GM23338 (cell line): ENCODE results near the gene MEI1. TPM values are rescaled to one million over a fixed set of nuclear protein-coding genes. Genes with fewer than 3 reads are reported as not detected.

ENCODE experiments used
- ATAC-seq: fragments of 200-7000 bp; cut with Tn5 transposase; 3 replicates; pipeline ENCODE4 v1.9.1; 2020
- DNase-seq: peaks from one replicate; pipeline ENCODE4 v3.0.0-alpha.2; 2015; ENCODE audit warnings: low spot score
- H2AFZ ChIP-seq: fragments of 200-600 bp; sonication (generic); 2 replicates; pipeline ENCODE4 v1.8.0; 2016; ENCODE audit warnings: antibody characterized with exemption, mild to moderate bottlenecking, moderate library complexity
- H3F3A ChIP-seq: fragments of 200-600 bp; sonication (generic); replicated peaks from 2 replicates; pipeline ENCODE4 v1.8.0; 2017; ENCODE audit warnings: antibody characterized with exemption, mixed run types, low read depth
- H3K27ac ChIP-seq: fragments of 200-600 bp; sonication (generic); 2 replicates; pipeline ENCODE4 v1.6.1; 2016; ENCODE audit warnings: low read depth
- H3K27me3 ChIP-seq: fragments of 200-600 bp; sonication (generic); 2 replicates; pipeline ENCODE4 v1.8.0; 2016; ENCODE audit warnings: mild to moderate bottlenecking, mixed run types, moderate library complexity; ENCODE audit not compliant: insufficient read depth
- H3K36me3 ChIP-seq: fragments of 200-600 bp; sonication (generic); 2 replicates; pipeline ENCODE4 v1.8.0; 2016; ENCODE audit warnings: mild to moderate bottlenecking; ENCODE audit not compliant: insufficient read depth
- H3K4me1 ChIP-seq: fragments of 200-600 bp; sonication (generic); 2 replicates; pipeline ENCODE4 v1.8.0; 2016; ENCODE audit warnings: mild to moderate bottlenecking, moderate library complexity; ENCODE audit not compliant: insufficient read depth
- H3K4me2 ChIP-seq: fragments of 200-600 bp; sonication (generic); 2 replicates; pipeline ENCODE4 v1.7.1; 2017; ENCODE audit warnings: mixed run types
- H3K4me3 ChIP-seq: fragments of 200-600 bp; sonication (generic); 2 replicates; pipeline ENCODE4 v1.6.1; 2016; ENCODE audit warnings: mixed run types
- H3K79me2 ChIP-seq: fragments of 200-600 bp; sonication (generic); replicated peaks from 2 replicates; pipeline ENCODE4 v1.8.0; 2017; ENCODE audit warnings: mild to moderate bottlenecking; ENCODE audit not compliant: insufficient read depth
- H3K9me2 ChIP-seq: fragments of 200-600 bp; sonication (generic); 2 replicates; pipeline ENCODE4 v1.8.0; 2017; ENCODE audit not compliant: insufficient read depth
- H4K20me1 ChIP-seq: fragments of 200-600 bp; sonication (generic); replicated peaks from 2 replicates; pipeline ENCODE4 v1.8.0; 2017; ENCODE audit warnings: mild to moderate bottlenecking; ENCODE audit not compliant: insufficient read depth
- H3K27ac Mint-ChIP-seq: 2 replicates; pipeline ENCODE4 v1.8.0; 2020; ENCODE audit warnings: inconsistent platforms, mild to moderate bottlenecking, moderate library complexity, mixed read lengths
- H3K27me3 Mint-ChIP-seq: 3 replicates; pipeline ENCODE4 v1.8.0; 2022; ENCODE audit warnings: low read depth, mild to moderate bottlenecking, moderate library complexity, mixed read lengths, inconsistent platforms; ENCODE audit not compliant: insufficient read depth, poor library complexity
- H3K36me3 Mint-ChIP-seq: 3 replicates; pipeline ENCODE4 v1.8.0; 2021; ENCODE audit warnings: low read depth, mild to moderate bottlenecking, inconsistent platforms, moderate library complexity, mixed read lengths
- H3K4me1 Mint-ChIP-seq: 3 replicates; pipeline ENCODE4 v1.8.0; 2020; ENCODE audit warnings: mild to moderate bottlenecking, inconsistent platforms, mixed read lengths
- H3K4me3 Mint-ChIP-seq: 3 replicates; pipeline ENCODE4 v1.8.0; 2021; ENCODE audit warnings: moderate library complexity, mild to moderate bottlenecking, inconsistent platforms, mixed read lengths
- H3K9me3 Mint-ChIP-seq: 3 replicates; pipeline ENCODE4 v1.8.0; 2020; ENCODE audit warnings: moderate library complexity, mild to moderate bottlenecking, inconsistent platforms, mixed read lengths
- CREB1 ChIP-seq: fragments of 250-450 bp; sonication (Bioruptor Pico); IDR thresholded peaks from 2 replicates; pipeline ENCODE4 v1.5.0; 2020; ENCODE audit warnings: low read depth, mild to moderate bottlenecking, moderate library complexity
- CTCF ChIP-seq, 2 experiments: fragments of 200-600 bp in 1 of 2; sonication (generic) in 1 of 2; conservative IDR thresholded peaks; 2 replicates each; pipeline versions ENCODE4 v1.5.1 to v1.6.1; 2016 to 2017; ENCODE audit warnings: antibody characterized with exemption in 2 of 2, low read depth in 2 of 2, mild to moderate bottlenecking in 2 of 2, moderate library complexity in 1 of 2
- ETS1 ChIP-seq: IDR thresholded peaks from 2 replicates; pipeline ENCODE4 v1.6.1; 2016; ENCODE audit warnings: antibody characterized with exemption
- EZH2 ChIP-seq: fragments of 200-600 bp; sonication (generic); IDR thresholded peaks from one replicate; pipeline ENCODE4 v1.8.0; 2017; ENCODE audit warnings: antibody characterized with exemption, mild to moderate bottlenecking, low read depth; ENCODE audit not compliant: unreplicated experiment
- EZH2phosphoT487 ChIP-seq: fragments of 200-600 bp; sonication (generic); IDR thresholded peaks from one replicate; pipeline ENCODE4 v1.8.1; 2018; ENCODE audit warnings: antibody characterized with exemption; ENCODE audit not compliant: unreplicated experiment
- JUNB ChIP-seq: IDR thresholded peaks from one replicate; pipeline ENCODE4 v1.6.1; 2016; ENCODE audit warnings: antibody characterized with exemption; ENCODE audit not compliant: unreplicated experiment
- NANOG ChIP-seq: IDR thresholded peaks from 2 replicates; pipeline ENCODE4 v1.6.1; 2016; ENCODE audit warnings: antibody characterized with exemption, borderline replicate concordance
- POLR2AphosphoS5 ChIP-seq: IDR thresholded peaks from 2 replicates; pipeline ENCODE4 v1.6.1; 2016; ENCODE audit warnings: antibody characterized with exemption, low read depth
- REST ChIP-seq: IDR thresholded peaks from one replicate; pipeline ENCODE4 v1.6.1; 2018; ENCODE audit warnings: antibody characterized with exemption; ENCODE audit not compliant: unreplicated experiment
- ZNF331 ChIP-seq: fragments of 250-450 bp; sonication (Bioruptor Pico); IDR thresholded peaks from 2 replicates; pipeline ENCODE4 v1.5.0; 2020; ENCODE audit warnings: low read depth, mild to moderate bottlenecking, moderate library complexity
- polyA plus RNA-seq: library from polyadenylated mRNA; unstranded; fragments of >200 nt; fragmentation: Nextera tagmentation; extraction: Ambion mirVana; gene quantifications from 2 replicates; pipeline ENCODE4 v1.2.1, GENCODE V29; 2016
- total RNA-seq: library from RNA; depleted of rRNA; stranded (reverse); fragments of >200 nt; shearing (Covaris generic); gene quantifications from 2 replicates; pipeline ENCODE4 v1.2.3, GENCODE V29; 2014

MEI1 gene
- total and polyA plus RNA-seq, 2 experiments from 2014 or later = 0.28 to 0.87 TPM

GRCh38 chr22:41844513-41844912 is 145.2 kb downstream of the MEI1 start:
- Histone ChIP-seq H3K79me2 (peaks cover 100% of the 10 kb centered on the region), H3K36me3 (0 out of 2 replicates have a peak, but pooled peaks cover 8% of the 10 kb centered on the region), H3K27ac (peak overlapping the region; percentile 77; the same call in 1 of the 2 replicates), H2AFZ (no peak overlapping the region), H3K27me3 (no peaks in the 10 kb centered on the region), H3K4me3 (peak overlapping the region; percentile 21; the same call in 1 of the 2 replicates), H3K9me2 (no peaks in the 10 kb centered on the region), H3K4me1 (peaks cover 52% of the 10 kb centered on the region), H3K4me2 (peak overlapping the region; percentile 66), H4K20me1 (peaks cover 81% of the 10 kb centered on the region), H3F3A (peaks cover 17% of the 10 kb centered on the region)
- TF ChIP-seq POLR2AphosphoS5 (no peak), JUNB (no peak), CREB1 (no peak), REST (no peak), CTCF (conservative IDR thresholded peaks at IDR 0.05; ENCODE audit: low read depth in 2 of 2) (no peak)
- peaks cover 12% of the 10 kb centered on the region for H3K27me3 Mint-ChIP-seq
- peaks cover 48% of the 10 kb centered on the region for H3K4me1 Mint-ChIP-seq
- H3K4me3 Mint-ChIP-seq = peak overlapping the region; percentile 21; the same call in 1 of the 3 replicates
- H3K36me3 Mint-ChIP-seq = peaks cover 24% of the 10 kb centered on the region; the same call in 2 of the 3 replicates
- no peaks in the 10 kb centered on the region for H3K9me3 Mint-ChIP-seq
- peak overlapping the region; percentile 79 for H3K27ac Mint-ChIP-seq
- DNase-seq (no peak), ATAC-seq (no peak)

GRCh38 chr22:41845380-41846267 is 146.3 kb downstream of the MEI1 start:
- peak overlapping the region; percentile 66 for H3K4me2 ChIP-seq
- Mint-ChIP-seq H3K27me3 (peaks cover 12% of the 10 kb centered on the region), H3K9me3 (no peaks in the 10 kb centered on the region), H3K27ac (peak overlapping the region; percentile 38), H3K4me3 (no peak overlapping the region; the same call in 2 of the 3 replicates), H3K4me1 (peaks cover 42% of the 10 kb centered on the region), H3K36me3 (peaks cover 20% of the 10 kb centered on the region; the same call in 2 of the 3 replicates)
- peak overlapping the region; percentile 77 for H3K27ac ChIP-seq
- H2AFZ ChIP-seq = no peak overlapping the region
- no peaks in the 10 kb centered on the region for H3K27me3 ChIP-seq
- H3K4me1 ChIP-seq = peaks cover 51% of the 10 kb centered on the region
- peaks cover 17% of the 10 kb centered on the region for H3F3A ChIP-seq
- 0 out of 2 replicates have a peak, but pooled peaks cover 8% of the 10 kb centered on the region for H3K36me3 ChIP-seq
- DNase-seq = no peak
- H3K9me2 ChIP-seq = no peaks in the 10 kb centered on the region
- ATAC-seq = peak; percentile 44
- peaks cover 100% of the 10 kb centered on the region for H3K79me2 ChIP-seq
- H3K4me3 ChIP-seq = no peak overlapping the region
- H4K20me1 ChIP-seq = peaks cover 75% of the 10 kb centered on the region
- TF ChIP-seq CREB1 (no peak), REST (no peak), ZNF331 (no peak), NANOG (no peak), ETS1 (no peak), EZH2phosphoT487 (no peak), POLR2AphosphoS5 (no peak), EZH2 (no peak)
